Mucosa of rectum (tissue), 2 donors: ENCODE results near the gene CRYBA2.

Experiments used
- H3K27ac ChIP-seq, 2 donors: one replicate each; pipeline ENCODE4 v1.7.0; 2013; ENCODE audit warnings: inconsistent platforms in 2 of 2, low read depth in 2 of 2, low read length in 2 of 2
- H3K27me3 ChIP-seq, 2 donors: one replicate each; pipeline ENCODE4 v1.7.0; 2013; ENCODE audit warnings: low read length in 2 of 2; ENCODE audit not compliant: control insufficient read depth in 2 of 2, insufficient read depth in 2 of 2
- H3K36me3 ChIP-seq, 2 donors: one replicate each; pipeline ENCODE4 v1.7.0; 2013; ENCODE audit warnings: low read length in 2 of 2; ENCODE audit not compliant: control insufficient read depth in 2 of 2, insufficient read depth in 2 of 2
- H3K4me1 ChIP-seq, 2 donors: one replicate each; pipeline ENCODE4 v1.7.0; 2013; ENCODE audit warnings: low read length in 2 of 2, mild to moderate bottlenecking in 1 of 2; ENCODE audit not compliant: control insufficient read depth in 2 of 2, insufficient read depth in 2 of 2
- H3K4me3 ChIP-seq, 2 donors: one replicate each; pipeline ENCODE4 v1.7.0; 2013; ENCODE audit warnings: low read length in 2 of 2
- H3K9ac ChIP-seq, 2 donors: one replicate each; pipeline ENCODE4 v1.7.0; 2013; ENCODE audit warnings: low read length in 2 of 2, low read depth in 1 of 2, mild to moderate bottlenecking in 1 of 2
- H3K9me3 ChIP-seq, 2 donors: one replicate each; pipeline ENCODE4 v1.7.0; 2013; ENCODE audit warnings: low read length in 2 of 2; ENCODE audit not compliant: control insufficient read depth in 2 of 2
- donor health status: healthy.
- donor health status: Normal muscosa, but diverticular disease.

CRYBA2 gene

GRCh38 chr2:219023045-219023605 lies 29.9 kb upstream of the CRYBA2 start:
- H3K4me3 ChIP-seq, result no peak overlapping the region
- no peaks in the 10 kb centered on the region for H3K27me3 ChIP-seq
- no peaks in the 10 kb centered on the region for H3K36me3 ChIP-seq
- no peaks in the 10 kb centered on the region for H3K9me3 ChIP-seq
- H3K4me1 ChIP-seq, result no peaks in the 10 kb centered on the region
- H3K27ac ChIP-seq, result no peak overlapping the region
- H3K9ac ChIP-seq, result no peak overlapping the region

GRCh38 chr2:219022616-219023015 lies 29.4 kb upstream of the CRYBA2 start:
- Histone ChIP-seq H3K27me3 (no peaks in the 10 kb centered on the region), H3K4me1 (no peaks in the 10 kb centered on the region), H3K36me3 (no peaks in the 10 kb centered on the region), H3K9me3 (no peaks in the 10 kb centered on the region), H3K9ac (no peak overlapping the region), H3K27ac (no peak overlapping the region), H3K4me3 (no peak overlapping the region)

GRCh38 chr2:219022041-219022440 lies 28.8 kb upstream of the CRYBA2 start:
- H3K9me3 ChIP-seq, result no peaks in the 10 kb centered on the region
- no peaks in the 10 kb centered on the region for H3K36me3 ChIP-seq
- no peak overlapping the region for H3K4me3 ChIP-seq
- no peaks in the 10 kb centered on the region for H3K27me3 ChIP-seq
- H3K27ac ChIP-seq, result no peak overlapping the region
- H3K4me1 ChIP-seq, result no peaks in the 10 kb centered on the region
- H3K9ac ChIP-seq, result no peak overlapping the region

- Histone ChIP-seq H3K36me3 (no peaks in the 10 kb centered on the region), H3K4me3 (no peak overlapping the region), H3K9ac (no peak overlapping the region), H3K27ac (no peak overlapping the region), H3K27me3 (no peaks in the 10 kb centered on the region), H3K9me3 (no peaks in the 10 kb centered on the region), H3K4me1 (no peaks in the 10 kb centered on the region)
These were observed 28.4 kb upstream of the CRYBA2 start for GRCh38 chr2:219021591-219021990.

- no peaks in the 10 kb centered on the region for H3K9me3 ChIP-seq
These were observed 27.6 kb upstream of the CRYBA2 start for GRCh38 chr2:219020604-219021365.

GRCh38 chr2:219019436-219019835 lies 26.2 kb upstream of the CRYBA2 start:
- H3K4me3 ChIP-seq, result no peak overlapping the region
- H3K27ac ChIP-seq, result no peak overlapping the region
- H3K9me3 ChIP-seq, result no peaks in the 10 kb centered on the region
- H3K36me3 ChIP-seq, result no peaks in the 10 kb centered on the region
- no peak overlapping the region for H3K9ac ChIP-seq
- no peaks in the 10 kb centered on the region for H3K4me1 ChIP-seq
- H3K27me3 ChIP-seq, result no peaks in the 10 kb centered on the region

More at GRCh38 chr2:219020604-219021365, 27.6 kb upstream of the CRYBA2 start:
- H3K9ac ChIP-seq, result no peak overlapping the region
- H3K27me3 ChIP-seq, result no peaks in the 10 kb centered on the region
- H3K36me3 ChIP-seq, result no peaks in the 10 kb centered on the region
- no peak overlapping the region for H3K27ac ChIP-seq
- H3K4me1 ChIP-seq, result no peaks in the 10 kb centered on the region
- no peak overlapping the region for H3K4me3 ChIP-seq

GRCh38 chr2:219018726-219019125 lies 25.5 kb upstream of the CRYBA2 start:
- H3K27ac ChIP-seq, result no peak overlapping the region
- no peak overlapping the region for H3K9ac ChIP-seq
- H3K4me3 ChIP-seq, result no peak overlapping the region
- H3K4me1 ChIP-seq, result no peaks in the 10 kb centered on the region
- no peaks in the 10 kb centered on the region for H3K27me3 ChIP-seq
- H3K36me3 ChIP-seq, result no peaks in the 10 kb centered on the region
- no peaks in the 10 kb centered on the region for H3K9me3 ChIP-seq

- H3K36me3 ChIP-seq, result no peaks in the 10 kb centered on the region
- no peak overlapping the region for H3K4me3 ChIP-seq
- no peaks in the 10 kb centered on the region for H3K4me1 ChIP-seq
- no peak overlapping the region for H3K27ac ChIP-seq
- H3K9ac ChIP-seq, result no peak overlapping the region
- H3K9me3 ChIP-seq, result no peaks in the 10 kb centered on the region
- no peaks in the 10 kb centered on the region for H3K27me3 ChIP-seq
These were observed 25.1 kb upstream of the CRYBA2 start for GRCh38 chr2:219018286-219018685.

- Histone ChIP-seq H3K9ac (no peak overlapping the region), H3K4me1 (no peaks in the 10 kb centered on the region), H3K9me3 (no peaks in the 10 kb centered on the region), H3K4me3 (no peak overlapping the region), H3K27ac (no peak overlapping the region), H3K36me3 (no peaks in the 10 kb centered on the region), H3K27me3 (no peaks in the 10 kb centered on the region)
These were observed 24.1 kb upstream of the CRYBA2 start for GRCh38 chr2:219017201-219017931.

GRCh38 chr2:219016721-219017120 lies 23.5 kb upstream of the CRYBA2 start:
- H3K4me1 ChIP-seq, result no peaks in the 10 kb centered on the region
- no peaks in the 10 kb centered on the region for H3K9me3 ChIP-seq
- no peak overlapping the region for H3K27ac ChIP-seq

More at GRCh38 chr2:219016721-219017120, 23.5 kb upstream of the CRYBA2 start:
- H3K27me3 ChIP-seq, result no peaks in the 10 kb centered on the region
- H3K4me3 ChIP-seq, result no peak overlapping the region
- no peaks in the 10 kb centered on the region for H3K36me3 ChIP-seq
- H3K9ac ChIP-seq, result no peak overlapping the region
